Tibial artery (tissue), 4 donors: Measurements from ENCODE around the gene ITGB4.
A peak's percentile ranks its signal among the peaks of the same experiment; 100 is the strongest.
"Not testable (repeated sequence)": the region's sequence is repeated elsewhere in the genome, so short reads cannot be mapped to it uniquely, and the experiment has no call there.

Experiments used
- DNase-seq, 2 donors: peaks; one replicate each; pipeline ENCODE4 v3.0.0-alpha.2; 2019
- H3K27ac ChIP-seq, 2 donors: fragments of 200-600 bp; sonication (generic) in 1 of 2; 1 replicate in 1 of 2; 2 replicates in 1 of 2; pipeline ENCODE4 v1.5.1; 2018 to 2019; ENCODE audit warnings: mild to moderate bottlenecking in 1 of 2
- H3K27me3 ChIP-seq, 2 donors: fragments of 200-600 bp; sonication (generic) in 1 of 2; one replicate each; pipeline versions ENCODE4 v1.5.1 to v1.6.0; 2016 to 2019
- H3K36me3 ChIP-seq, 3 donors: fragments of 200-600 bp; sonication (generic) in 2 of 3; one replicate each; pipeline ENCODE4 v1.5.1; 2016 to 2019; ENCODE audit warnings: mild to moderate bottlenecking in 2 of 3
- H3K4me1 ChIP-seq, 4 donors: fragments of 200-600 bp; sonication (generic) in 2 of 4; 1 replicate in 3 of 4; 2 replicates in 1 of 4; pipeline ENCODE4 v1.5.1; 2016 to 2019
- H3K4me3 ChIP-seq, 2 donors: fragments of 200-600 bp; sonication (generic) in 1 of 2; 1 replicate in 1 of 2; 2 replicates in 1 of 2; pipeline ENCODE4 v1.5.1; 2018 to 2019; ENCODE audit warnings: mild to moderate bottlenecking in 2 of 2
- H3K9me3 ChIP-seq, 3 donors: fragments of 200-600 bp; sonication (generic) in 1 of 3; one replicate each; pipeline ENCODE4 v1.5.1; 2016 to 2019
- intact Hi-C: fragments of 100-400 bp; cut with DNase I; formaldehyde crosslinking; loops from one replicate; pipeline ENCODE4 v1.15.0; 2023; ENCODE audit warnings: low total_unique reads
- TF ChIP-seq, protein P1 (sequence below), 2 experiments: fragments of 200-600 bp in 1 of 2; fragments of 450-650 bp in 1 of 2; IDR thresholded peaks; one replicate each; pipeline ENCODE4 v1.5.1; 2017 to 2019; ENCODE audit warnings: antibody characterized with exemption in 2 of 2, mild to moderate bottlenecking in 1 of 2, moderate library complexity in 1 of 2

Gene ITGB4

DNA sequence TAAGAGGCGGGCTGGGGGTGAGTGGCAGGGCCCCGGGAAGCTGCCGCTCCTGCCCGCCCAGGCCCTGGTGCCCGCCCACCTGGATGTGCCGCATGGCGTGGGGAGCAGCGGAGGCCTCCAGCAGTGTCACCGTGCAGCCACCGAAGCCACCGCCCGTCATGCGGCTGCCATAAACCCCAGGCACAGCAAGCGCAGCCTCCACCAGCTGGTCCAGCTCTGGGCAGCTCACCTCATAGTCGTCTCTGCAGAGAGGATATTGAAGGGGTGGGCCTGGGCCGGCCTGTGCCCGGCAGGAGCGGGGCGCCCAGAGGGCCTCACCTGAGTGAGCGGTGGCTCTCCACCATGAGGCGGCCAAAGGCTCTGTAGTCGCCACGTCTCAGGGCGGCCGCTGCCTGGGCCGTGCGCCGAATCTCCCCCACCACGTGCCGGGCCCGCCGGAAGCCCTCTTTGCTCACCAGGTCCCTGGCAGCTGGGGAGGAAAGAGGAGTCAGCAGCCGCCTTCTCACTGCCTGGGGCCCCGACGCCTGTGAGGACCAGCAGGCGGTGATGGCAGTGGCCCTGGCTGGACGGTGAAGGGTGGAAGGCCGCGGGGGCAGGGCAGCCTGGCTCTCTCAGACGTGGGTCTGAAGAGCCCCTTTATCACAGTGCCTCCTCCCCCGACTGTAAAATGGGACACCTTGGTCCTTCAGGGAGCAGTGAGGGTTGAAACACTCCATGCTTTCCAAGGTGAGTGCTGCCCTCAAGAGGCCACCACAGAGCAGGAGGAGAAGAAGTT is 37.1 kb downstream of the ITGB4 start:
- no peaks in the 10 kb centered on the region for H3K27me3 ChIP-seq
- TF ChIP-seq, protein P1, sequence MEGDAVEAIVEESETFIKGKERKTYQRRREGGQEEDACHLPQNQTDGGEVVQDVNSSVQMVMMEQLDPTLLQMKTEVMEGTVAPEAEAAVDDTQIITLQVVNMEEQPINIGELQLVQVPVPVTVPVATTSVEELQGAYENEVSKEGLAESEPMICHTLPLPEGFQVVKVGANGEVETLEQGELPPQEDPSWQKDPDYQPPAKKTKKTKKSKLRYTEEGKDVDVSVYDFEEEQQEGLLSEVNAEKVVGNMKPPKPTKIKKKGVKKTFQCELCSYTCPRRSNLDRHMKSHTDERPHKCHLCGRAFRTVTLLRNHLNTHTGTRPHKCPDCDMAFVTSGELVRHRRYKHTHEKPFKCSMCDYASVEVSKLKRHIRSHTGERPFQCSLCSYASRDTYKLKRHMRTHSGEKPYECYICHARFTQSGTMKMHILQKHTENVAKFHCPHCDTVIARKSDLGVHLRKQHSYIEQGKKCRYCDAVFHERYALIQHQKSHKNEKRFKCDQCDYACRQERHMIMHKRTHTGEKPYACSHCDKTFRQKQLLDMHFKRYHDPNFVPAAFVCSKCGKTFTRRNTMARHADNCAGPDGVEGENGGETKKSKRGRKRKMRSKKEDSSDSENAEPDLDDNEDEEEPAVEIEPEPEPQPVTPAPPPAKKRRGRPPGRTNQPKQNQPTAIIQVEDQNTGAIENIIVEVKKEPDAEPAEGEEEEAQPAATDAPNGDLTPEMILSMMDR (IDR thresholded peaks at IDR 0.05) = no peak
- DNase-seq = no peak
- H3K27ac ChIP-seq = no peak overlapping the region
- peaks cover 0 to 79% (median 14%) of the 10 kb centered on the region in 3 donors for H3K36me3 ChIP-seq
- no peaks in the 10 kb centered on the region for H3K9me3 ChIP-seq
- no peak overlapping the region for H3K4me3 ChIP-seq
- peaks cover 0 to 19% (median 12%) of the 10 kb centered on the region in 4 donors for H3K4me1 ChIP-seq
- intact Hi-C loops = no loop called here

GRCh38 chr17:75759457-75759856 is 38.2 kb downstream of the ITGB4 start:
- Histone ChIP-seq H3K27me3 (no peaks in the 10 kb centered on the region), H3K4me1 (peaks cover 5 to 19% (median 13%) of the 10 kb centered on the region in 4 donors), H3K9me3 (no peaks in the 10 kb centered on the region), H3K4me3 (no peak overlapping the region), H3K27ac (no peak overlapping the region), H3K36me3 (peaks cover 0 to 68% (median 14%) of the 10 kb centered on the region in 3 donors)
- DNase-seq = no peak
- intact Hi-C loops = no loop called here
- TF ChIP-seq, protein P1 (IDR thresholded peaks at IDR 0.05) = no peak

DNA sequence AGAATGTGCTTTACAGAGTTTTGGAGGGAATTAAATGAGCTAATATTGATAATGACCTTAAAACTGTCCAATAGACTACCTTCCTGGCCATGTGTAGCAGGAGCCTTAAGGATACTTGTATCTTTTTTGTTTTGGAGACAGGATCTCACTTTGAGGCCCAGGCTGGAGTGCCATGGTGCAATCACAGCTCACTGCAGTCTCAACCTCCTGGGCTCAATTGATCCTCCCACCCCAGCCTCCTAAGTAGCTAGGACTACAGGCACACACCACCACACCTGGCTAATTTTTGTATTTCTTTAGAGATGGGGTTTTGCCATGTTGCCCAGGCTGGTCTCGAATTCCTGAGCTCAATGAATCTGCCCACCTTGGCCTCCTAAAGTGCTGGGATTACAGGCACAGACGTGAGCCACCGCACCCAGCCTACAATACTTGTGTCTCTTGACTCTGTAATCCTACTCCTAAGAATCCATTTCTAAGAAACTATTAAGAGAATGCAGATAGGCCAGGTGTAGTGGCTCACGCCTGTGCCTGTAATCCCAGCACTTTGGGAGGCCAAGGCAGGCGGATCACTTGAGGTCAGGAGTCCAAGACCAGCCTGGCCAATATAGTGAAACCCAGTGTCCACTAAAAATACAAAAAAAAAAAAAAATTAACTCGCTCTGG is 38.9 kb downstream of the ITGB4 start:
- not testable (repeated sequence) for H3K27me3 ChIP-seq, DNase-seq, H3K27ac ChIP-seq, H3K9me3 ChIP-seq, H3K4me3 ChIP-seq
- H3K36me3 ChIP-seq = peaks cover 0 to 61% (median 14%) of the 10 kb centered on the region in 3 donors
- intact Hi-C loops = loop anchor here (5.0 kb wide), 1 partner anchor 132 kb away; no protein-coding TSS in a partner anchor
- peaks cover 7 to 22% (median 13%) of the 10 kb centered on the region in 4 donors for H3K4me1 ChIP-seq

DNA sequence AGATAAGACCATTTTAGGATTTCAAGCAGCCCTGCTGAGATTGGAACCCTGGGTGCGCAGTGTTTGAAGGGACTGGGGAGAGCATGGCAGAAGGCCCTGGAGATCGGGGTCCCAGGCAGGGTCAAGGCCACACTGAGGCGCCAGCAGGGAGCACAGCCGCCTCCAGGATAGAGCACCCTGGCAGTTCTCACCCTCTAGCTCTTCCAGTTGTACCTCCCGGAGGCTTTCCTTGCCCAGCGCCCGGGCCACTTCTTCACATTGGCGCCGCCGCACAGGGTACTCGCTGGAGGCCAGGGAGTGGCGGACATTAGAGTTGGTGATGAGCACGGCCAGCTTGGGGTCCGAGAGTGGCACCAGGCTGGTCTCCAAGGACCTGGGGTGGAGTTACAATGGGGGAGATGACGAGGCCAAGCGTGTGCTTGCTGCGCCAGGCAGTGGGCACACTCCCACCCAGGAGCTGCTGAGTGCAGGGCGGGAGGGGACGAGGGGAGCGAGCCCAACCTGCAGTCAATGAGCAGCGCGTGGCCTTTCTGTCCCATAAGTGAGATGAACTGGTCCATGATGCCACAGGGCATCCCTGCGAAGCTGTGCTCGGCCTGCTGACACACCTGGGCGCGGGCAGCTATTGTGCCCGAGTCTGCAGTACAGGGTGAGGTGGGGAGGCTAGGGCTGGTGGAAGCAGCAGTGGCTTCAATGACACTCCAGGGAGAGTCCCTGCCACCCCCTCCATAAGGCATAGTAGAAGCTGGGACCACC is 41.4 kb downstream of the ITGB4 start:
- intact Hi-C loops = loop anchor here (5.0 kb wide), 1 partner anchor 130 kb away; no protein-coding TSS in a partner anchor
- Histone ChIP-seq H3K4me3 (no peak overlapping the region), H3K9me3 (no peaks in the 10 kb centered on the region), H3K27me3 (no peaks in the 10 kb centered on the region), H3K4me1 (peaks cover 7 to 26% (median 13%) of the 10 kb centered on the region in 4 donors), H3K27ac (no peak overlapping the region), H3K36me3 (peaks cover 0 to 35% (median 11%) of the 10 kb centered on the region in 3 donors)
- DNase-seq = no peak
- TF ChIP-seq, protein P1 (IDR thresholded peaks at IDR 0.05) = no peak

GRCh38 chr17:75763269-75763607 is 42.0 kb downstream of the ITGB4 start:
- intact Hi-C loops = loop anchor here (5.0 kb wide), 1 partner anchor 129 kb away; no protein-coding TSS in a partner anchor
- DNase-seq = peak in 1 of 2 donors; percentile 61
- no peak overlapping the region for H3K27ac ChIP-seq
- H3K36me3 ChIP-seq = peaks cover 0 to 30% (median 5%) of the 10 kb centered on the region in 3 donors
- TF ChIP-seq, protein P1 (IDR thresholded peaks at IDR 0.05) = no peak
- peaks cover 7 to 26% (median 13%) of the 10 kb centered on the region in 4 donors for H3K4me1 ChIP-seq
- no peaks in the 10 kb centered on the region for H3K9me3 ChIP-seq
- H3K4me3 ChIP-seq = no peak overlapping the region
- no peaks in the 10 kb centered on the region for H3K27me3 ChIP-seq
